ENCODE results near the gene DERL2. TPM values are rescaled to one million over a fixed set of nuclear protein-coding genes. Genes with fewer than 3 reads are reported as not detected.

The DERL2 gene
- polyA plus RNA-seq, 1 donor from 2014 or later = 64.4 TPM

- no peaks in the 10 kb centered on the region for H4K20me1 ChIP-seq (ENCODE audit: insufficient read depth)
- no peaks in the 10 kb centered on the region for H3K9me3 ChIP-seq (ENCODE audit: low read length)
- H3K9ac ChIP-seq (ENCODE audit: low read length) = no peak overlapping the region
- H3K27me3 ChIP-seq (ENCODE audit: insufficient read depth, low read depth, low read length) = no peaks in the 10 kb centered on the region
- H3F3A ChIP-seq (ENCODE audit: insufficient read depth, low read length, poor library complexity, severe bottlenecking) = no peaks in the 10 kb centered on the region
- no peaks in the 10 kb centered on the region for H3K9me2 ChIP-seq (ENCODE audit: insufficient read depth, low read length)
- H3K4me3 ChIP-seq (ENCODE audit: low read length) = no peak overlapping the region
- H3K27ac ChIP-seq (ENCODE audit: low read length) = no peak overlapping the region
- H3K4me2 ChIP-seq (ENCODE audit: low read length) = no peak overlapping the region
- H3K36me3 ChIP-seq (ENCODE audit: insufficient read depth, low read length) = no peaks in the 10 kb centered on the region
- TF ChIP-seq REST (IDR thresholded peaks at IDR 0.05; ENCODE audit: borderline replicate concordance) = no peak
- no peak for TF ChIP-seq POLR2AphosphoS5 (IDR thresholded peaks at IDR 0.05)
- no peak for TF ChIP-seq RAD21 (conservative IDR thresholded peaks at IDR 0.05)
- TF ChIP-seq, protein P1, sequence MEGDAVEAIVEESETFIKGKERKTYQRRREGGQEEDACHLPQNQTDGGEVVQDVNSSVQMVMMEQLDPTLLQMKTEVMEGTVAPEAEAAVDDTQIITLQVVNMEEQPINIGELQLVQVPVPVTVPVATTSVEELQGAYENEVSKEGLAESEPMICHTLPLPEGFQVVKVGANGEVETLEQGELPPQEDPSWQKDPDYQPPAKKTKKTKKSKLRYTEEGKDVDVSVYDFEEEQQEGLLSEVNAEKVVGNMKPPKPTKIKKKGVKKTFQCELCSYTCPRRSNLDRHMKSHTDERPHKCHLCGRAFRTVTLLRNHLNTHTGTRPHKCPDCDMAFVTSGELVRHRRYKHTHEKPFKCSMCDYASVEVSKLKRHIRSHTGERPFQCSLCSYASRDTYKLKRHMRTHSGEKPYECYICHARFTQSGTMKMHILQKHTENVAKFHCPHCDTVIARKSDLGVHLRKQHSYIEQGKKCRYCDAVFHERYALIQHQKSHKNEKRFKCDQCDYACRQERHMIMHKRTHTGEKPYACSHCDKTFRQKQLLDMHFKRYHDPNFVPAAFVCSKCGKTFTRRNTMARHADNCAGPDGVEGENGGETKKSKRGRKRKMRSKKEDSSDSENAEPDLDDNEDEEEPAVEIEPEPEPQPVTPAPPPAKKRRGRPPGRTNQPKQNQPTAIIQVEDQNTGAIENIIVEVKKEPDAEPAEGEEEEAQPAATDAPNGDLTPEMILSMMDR (IDR thresholded peaks at IDR 0.05; ENCODE audit: poor library complexity, severe bottlenecking) = no peak
- no peak for TF ChIP-seq EP300 (conservative IDR thresholded peaks at IDR 0.05; ENCODE audit: poor library complexity, severe bottlenecking)
- TF ChIP-seq TAF1 (IDR thresholded peaks at IDR 0.05; ENCODE audit: low read depth) = no peak
- TF ChIP-seq MXI1 (conservative IDR thresholded peaks at IDR 0.05; ENCODE audit: poor library complexity, severe bottlenecking) = no peak
- TF ChIP-seq SMC3 (conservative IDR thresholded peaks at IDR 0.05; ENCODE audit: poor library complexity) = no peak
- no peaks in the 10 kb centered on the region for H3K79me2 ChIP-seq (replicated peaks; ENCODE audit: insufficient read depth, low read length)
- no peak overlapping the region for H2AFZ ChIP-seq (ENCODE audit: low read depth, low read length)
These were observed 47.7 kb upstream of the DERL2 start for GRCh38 chr17:5533486-5534315.

GRCh38 chr17:5532581-5532980, 46.6 kb upstream of the DERL2 start:
- no peak overlapping the region for H2AFZ ChIP-seq (ENCODE audit: low read depth, low read length)
- no peak overlapping the region for H3K4me3 ChIP-seq (ENCODE audit: low read length)
- no peaks in the 10 kb centered on the region for H3F3A ChIP-seq (ENCODE audit: insufficient read depth, low read length, poor library complexity, severe bottlenecking)
- no peaks in the 10 kb centered on the region for H3K79me2 ChIP-seq (replicated peaks; ENCODE audit: insufficient read depth, low read length)
- H3K9me3 ChIP-seq (ENCODE audit: low read length) = no peaks in the 10 kb centered on the region
- no peaks in the 10 kb centered on the region for H3K27me3 ChIP-seq (ENCODE audit: insufficient read depth, low read depth, low read length)
- H3K9me2 ChIP-seq (ENCODE audit: insufficient read depth, low read length) = no peaks in the 10 kb centered on the region
- no peak overlapping the region for H3K4me2 ChIP-seq (ENCODE audit: low read length)
- no peak for TF ChIP-seq POLR2AphosphoS5 (IDR thresholded peaks at IDR 0.05)
- no peak for TF ChIP-seq RAD21 (conservative IDR thresholded peaks at IDR 0.05)
- TF ChIP-seq EP300 (conservative IDR thresholded peaks at IDR 0.05; ENCODE audit: poor library complexity, severe bottlenecking) = no peak
- TF ChIP-seq, protein P1 (IDR thresholded peaks at IDR 0.05; ENCODE audit: poor library complexity, severe bottlenecking) = no peak
- TF ChIP-seq MXI1 (conservative IDR thresholded peaks at IDR 0.05; ENCODE audit: poor library complexity, severe bottlenecking) = no peak
- no peak for TF ChIP-seq EZH2 (IDR thresholded peaks at IDR 0.05; ENCODE audit: borderline replicate concordance, insufficient read depth, low read length, poor library complexity, severe bottlenecking)
- no peak for TF ChIP-seq TAF1 (IDR thresholded peaks at IDR 0.05; ENCODE audit: low read depth)
- TF ChIP-seq SMC3 (conservative IDR thresholded peaks at IDR 0.05; ENCODE audit: poor library complexity) = no peak
- TF ChIP-seq REST (IDR thresholded peaks at IDR 0.05; ENCODE audit: borderline replicate concordance) = no peak
- no peaks in the 10 kb centered on the region for H4K20me1 ChIP-seq (ENCODE audit: insufficient read depth)
- no peaks in the 10 kb centered on the region for H3K36me3 ChIP-seq (ENCODE audit: insufficient read depth, low read length)
- no peak overlapping the region for H3K9ac ChIP-seq (ENCODE audit: low read length)
- H3K27ac ChIP-seq (ENCODE audit: low read length) = no peak overlapping the region
